ENCODE results near the gene HOXD4. TPM values are rescaled to one million over a fixed set of nuclear protein-coding genes. Genes with fewer than 3 reads are reported as not detected.

HOXD4 gene
- total RNA-seq, 1 experiment from 2014 or later = 1.2 TPM

GRCh38 chr2:176103194-176103593, 48.2 kb upstream of the HOXD4 start:
- ChIA-PET POLR2A (no interaction called here), CTCF (no interaction called here)
- no TSS peak for BruUV-seq (replicated peaks)
- TF ChIP-seq CTCF (IDR thresholded peaks at IDR 0.05; ENCODE audit: insufficient read depth in 1 of 2, low read depth in 1 of 2, low read length in 1 of 2, severe bottlenecking in 1 of 2, unreplicated experiment in 1 of 2) = no peak
- Mint-ChIP-seq H3K4me1 (ENCODE audit: low read depth, unreplicated experiment) (peaks cover 15% of the 10 kb centered on the region), H3K27me3 (ENCODE audit: insufficient read depth, unreplicated experiment) (peaks cover 47% of the 10 kb centered on the region), H3K9me3 (ENCODE audit: unreplicated experiment) (no peaks in the 10 kb centered on the region), H3K36me3 (ENCODE audit: insufficient read depth, unreplicated experiment) (no peaks in the 10 kb centered on the region), H3K27ac (ENCODE audit: unreplicated experiment) (no peak overlapping the region), H3K4me3 (ENCODE audit: unreplicated experiment) (no peak overlapping the region)
- no peaks in the 10 kb centered on the region for H3K9me3 ChIP-seq
- peaks cover 18% of the 10 kb centered on the region for H3K4me1 ChIP-seq
- intact Hi-C loops (cut with micrococcal nuclease; ENCODE audit: unreplicated experiment) = no loop called here
- H3K4me3 ChIP-seq (ENCODE audit: low read depth, low read length) = no peak overlapping the region
- no peak for DNase-seq
- no peaks in the 10 kb centered on the region for H3K36me3 ChIP-seq (ENCODE audit: control insufficient read depth, insufficient read depth, low read length)
- H3K27me3 ChIP-seq (replicated peaks; ENCODE audit: control insufficient read depth, insufficient read depth, low read length) = peaks cover 10% of the 10 kb centered on the region

- Histone ChIP-seq H3K9me3 (no peaks in the 10 kb centered on the region), H3K4me3 (ENCODE audit: low read depth, low read length) (no peak overlapping the region), H3K36me3 (ENCODE audit: control insufficient read depth, insufficient read depth, low read length) (no peaks in the 10 kb centered on the region), H3K27me3 (replicated peaks; ENCODE audit: control insufficient read depth, insufficient read depth, low read length) (peaks cover 10% of the 10 kb centered on the region), H3K4me1 (peaks cover 15% of the 10 kb centered on the region)
- BruUV-seq (replicated peaks) = no TSS peak
- ChIA-PET CTCF (no interaction called here), POLR2A (no interaction called here)
- Mint-ChIP-seq H3K4me3 (ENCODE audit: unreplicated experiment) (no peak overlapping the region), H3K36me3 (ENCODE audit: insufficient read depth, unreplicated experiment) (no peaks in the 10 kb centered on the region), H3K4me1 (ENCODE audit: low read depth, unreplicated experiment) (peaks cover 15% of the 10 kb centered on the region), H3K27ac (ENCODE audit: unreplicated experiment) (no peak overlapping the region), H3K9me3 (ENCODE audit: unreplicated experiment) (no peaks in the 10 kb centered on the region), H3K27me3 (ENCODE audit: insufficient read depth, unreplicated experiment) (peaks cover 49% of the 10 kb centered on the region)
- intact Hi-C loops (cut with micrococcal nuclease; ENCODE audit: unreplicated experiment) = no loop called here
- no peak for DNase-seq
- no peak for TF ChIP-seq CTCF (IDR thresholded peaks at IDR 0.05; ENCODE audit: insufficient read depth in 1 of 2, low read depth in 1 of 2, low read length in 1 of 2, severe bottlenecking in 1 of 2, unreplicated experiment in 1 of 2)
These were observed 47.5 kb upstream of the HOXD4 start for GRCh38 chr2:176103742-176104315.

GRCh38 chr2:176104316-176105077, 46.9 kb upstream of the HOXD4 start:
- ChIA-PET CTCF (no interaction called here), POLR2A (no interaction called here)
- BruUV-seq (replicated peaks) = no TSS peak
- Mint-ChIP-seq H3K9me3 (ENCODE audit: unreplicated experiment) (no peaks in the 10 kb centered on the region), H3K27ac (ENCODE audit: unreplicated experiment) (no peak overlapping the region), H3K4me1 (ENCODE audit: low read depth, unreplicated experiment) (peaks cover 15% of the 10 kb centered on the region), H3K36me3 (ENCODE audit: insufficient read depth, unreplicated experiment) (no peaks in the 10 kb centered on the region), H3K4me3 (ENCODE audit: unreplicated experiment) (peak overlapping the region; percentile 23), H3K27me3 (ENCODE audit: insufficient read depth, unreplicated experiment) (peaks cover 53% of the 10 kb centered on the region)
- intact Hi-C loops (cut with micrococcal nuclease; ENCODE audit: unreplicated experiment) = no loop called here
- Histone ChIP-seq H3K4me3 (ENCODE audit: low read depth, low read length) (no peak overlapping the region), H3K27me3 (replicated peaks; ENCODE audit: control insufficient read depth, insufficient read depth, low read length) (peaks cover 10% of the 10 kb centered on the region), H3K9me3 (no peaks in the 10 kb centered on the region), H3K36me3 (ENCODE audit: control insufficient read depth, insufficient read depth, low read length) (no peaks in the 10 kb centered on the region), H3K4me1 (peaks cover 15% of the 10 kb centered on the region)
- TF ChIP-seq CTCF (IDR thresholded peaks at IDR 0.05; ENCODE audit: insufficient read depth in 1 of 2, low read depth in 1 of 2, low read length in 1 of 2, severe bottlenecking in 1 of 2, unreplicated experiment in 1 of 2) = no peak
- DNase-seq = no peak
